Mammary epithelial cell (primary cell): ENCODE results near the gene ACOT7.

Experiments used
- EZH2 ChIP-seq: IDR thresholded peaks from 2 replicates; pipeline ENCODE4 v1.6.1; 2012; ENCODE audit warnings: low read length, inconsistent platforms, borderline replicate concordance
- TF ChIP-seq, protein P1 (sequence below), 2 donors: IDR thresholded peaks in 1 of 2; conservative IDR thresholded peaks in 1 of 2; 2 replicates each; pipeline ENCODE4 v1.5.1; 2011 to 2012; ENCODE audit warnings: inconsistent platforms in 2 of 2, low read length in 2 of 2, mild to moderate bottlenecking in 2 of 2, control low read depth in 1 of 2, low read depth in 1 of 2; ENCODE audit not compliant: insufficient read depth in 1 of 2; ENCODE audit errors: extremely low read depth in 1 of 2

DNA sequence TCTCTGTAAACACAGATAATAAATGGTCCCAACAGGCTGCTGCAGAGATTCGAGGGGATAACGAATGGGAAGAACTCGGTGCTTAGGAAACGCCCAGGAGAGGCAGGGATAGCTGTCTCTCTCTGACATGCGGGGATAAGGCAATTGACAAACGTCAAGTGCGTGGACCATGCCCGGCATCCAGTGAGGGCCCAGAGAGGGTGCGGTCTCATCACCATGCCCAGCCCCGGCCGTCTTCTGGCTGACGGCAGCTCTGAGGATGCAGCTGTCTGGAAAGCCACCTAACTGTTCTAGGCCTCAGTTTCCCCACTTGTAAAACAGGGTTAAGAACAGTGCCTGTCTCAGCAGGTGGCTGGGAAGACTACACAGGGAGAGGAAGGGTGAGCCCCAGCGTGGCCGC, 48.1 kb downstream of the ACOT7 start:
- TF ChIP-seq, protein P1, sequence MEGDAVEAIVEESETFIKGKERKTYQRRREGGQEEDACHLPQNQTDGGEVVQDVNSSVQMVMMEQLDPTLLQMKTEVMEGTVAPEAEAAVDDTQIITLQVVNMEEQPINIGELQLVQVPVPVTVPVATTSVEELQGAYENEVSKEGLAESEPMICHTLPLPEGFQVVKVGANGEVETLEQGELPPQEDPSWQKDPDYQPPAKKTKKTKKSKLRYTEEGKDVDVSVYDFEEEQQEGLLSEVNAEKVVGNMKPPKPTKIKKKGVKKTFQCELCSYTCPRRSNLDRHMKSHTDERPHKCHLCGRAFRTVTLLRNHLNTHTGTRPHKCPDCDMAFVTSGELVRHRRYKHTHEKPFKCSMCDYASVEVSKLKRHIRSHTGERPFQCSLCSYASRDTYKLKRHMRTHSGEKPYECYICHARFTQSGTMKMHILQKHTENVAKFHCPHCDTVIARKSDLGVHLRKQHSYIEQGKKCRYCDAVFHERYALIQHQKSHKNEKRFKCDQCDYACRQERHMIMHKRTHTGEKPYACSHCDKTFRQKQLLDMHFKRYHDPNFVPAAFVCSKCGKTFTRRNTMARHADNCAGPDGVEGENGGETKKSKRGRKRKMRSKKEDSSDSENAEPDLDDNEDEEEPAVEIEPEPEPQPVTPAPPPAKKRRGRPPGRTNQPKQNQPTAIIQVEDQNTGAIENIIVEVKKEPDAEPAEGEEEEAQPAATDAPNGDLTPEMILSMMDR (conservative IDR thresholded peaks at IDR 0.05 in 1 of 2, IDR thresholded peaks at IDR 0.05 in 1 of 2; ENCODE audit: extremely low read depth in 1 of 2, insufficient read depth in 1 of 2, low read depth in 1 of 2, low read length in 2 of 2): no peak
- no peak for TF ChIP-seq EZH2
